GM12872 (cell line): ENCODE data around the gene GOPC.

Source experiments
- CTCF ChIP-seq: IDR thresholded peaks from 3 replicates; pipeline ENCODE4 v1.5.1; 2011; ENCODE audit warnings: low read depth, mild to moderate bottlenecking, low read length, moderate library complexity; ENCODE audit not compliant: insufficient read depth

Gene GOPC

GRCh38 chr6:117518870-117519269, 83.4 kb downstream of the GOPC start:
- TF ChIP-seq CTCF: no peak

GRCh38 chr6:117515326-117515725, 87.0 kb downstream of the GOPC start:
- TF ChIP-seq CTCF: no peak

DNA sequence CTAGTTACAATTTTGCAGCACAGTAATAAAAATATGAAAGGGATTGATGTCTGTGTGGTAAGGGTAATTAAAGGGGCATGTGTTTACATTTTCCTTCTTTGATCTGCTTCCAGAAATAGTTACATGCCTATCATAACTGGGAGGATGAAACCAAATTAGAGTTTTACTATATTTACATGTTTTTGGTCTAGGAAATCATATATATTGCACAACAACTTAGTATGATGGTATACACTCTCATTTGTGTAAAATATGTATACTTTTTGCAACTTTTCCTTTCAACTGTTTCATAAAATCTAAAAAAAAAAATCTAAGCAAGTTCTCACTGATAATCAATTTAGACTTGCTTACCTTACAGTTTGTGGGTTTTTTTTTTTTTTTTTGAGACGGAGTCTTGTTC, 87.7 kb downstream of the GOPC start:
- TF ChIP-seq CTCF: no peak

DNA sequence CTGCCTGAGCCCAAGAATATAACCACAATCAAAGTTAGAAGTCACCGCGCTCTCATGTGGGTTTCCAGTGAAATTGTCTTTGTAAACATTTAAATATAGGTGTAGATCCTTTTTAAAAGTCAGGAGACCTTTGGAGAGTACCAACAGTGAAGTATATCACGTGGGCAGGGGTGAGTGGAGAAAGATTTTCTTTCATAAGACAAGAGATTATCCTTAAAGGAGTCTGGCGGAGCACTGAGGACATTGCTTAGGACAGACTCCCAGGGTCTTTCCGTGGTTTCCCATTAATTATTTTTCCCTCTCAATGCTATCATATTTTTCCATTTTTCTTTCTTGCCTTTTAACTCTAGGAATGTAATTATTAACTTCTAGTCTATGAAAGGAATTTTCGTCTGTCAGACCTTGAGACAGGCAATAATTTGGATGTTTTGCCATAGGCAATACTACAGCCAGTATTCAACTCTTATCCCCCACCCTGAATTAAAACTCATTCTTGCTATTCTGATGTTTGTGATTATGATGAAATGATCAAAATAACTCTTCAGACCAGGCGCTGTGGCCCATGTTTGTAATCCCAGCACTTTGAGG, 88.4 kb downstream of the GOPC start:
- no peak for TF ChIP-seq CTCF

- no peak for TF ChIP-seq CTCF
Observed at GRCh38 chr6:117512987-117513573, 89.2 kb downstream of the GOPC start.

DNA sequence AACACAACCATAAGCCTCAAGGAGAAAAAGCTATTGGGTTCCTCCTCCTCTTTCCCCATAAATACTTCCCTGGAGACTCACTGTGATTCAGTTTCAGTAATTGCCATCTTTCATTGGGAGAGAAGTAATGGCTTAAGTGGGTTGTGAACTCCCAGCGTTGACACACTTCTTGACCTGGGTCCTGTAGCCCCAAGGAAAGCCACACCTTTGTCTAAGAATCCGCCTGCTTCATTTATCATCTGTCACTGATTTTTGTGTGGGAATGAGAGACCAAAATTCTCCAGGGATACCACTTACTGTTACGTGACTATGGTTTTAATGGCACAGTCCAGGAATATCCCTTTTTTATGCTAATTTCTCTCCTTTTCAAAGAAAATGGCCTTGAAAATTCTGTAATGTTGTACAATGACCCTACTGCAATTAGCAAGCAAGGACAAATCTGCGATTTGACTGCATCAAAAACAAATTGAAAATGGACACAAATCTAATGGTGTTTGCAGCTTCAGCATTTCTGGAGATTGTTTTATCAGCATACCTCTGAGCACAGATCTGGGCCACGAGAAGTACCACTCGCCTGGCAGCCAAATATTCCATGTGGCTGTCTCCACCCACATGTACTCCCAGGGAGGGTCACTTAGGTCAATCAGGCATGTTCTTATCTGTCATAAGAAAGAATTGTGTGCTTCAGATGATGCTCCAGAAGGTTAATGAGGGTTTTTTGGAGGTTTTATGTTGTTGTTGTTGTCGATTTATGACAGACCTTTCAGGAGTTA, 90.1 kb downstream of the GOPC start:
- TF ChIP-seq CTCF: no peak
